GM10847 (cell line): Measurements from ENCODE around the gene SALL3.

Source experiments
- POLR2A ChIP-seq: IDR thresholded peaks from 2 replicates; pipeline ENCODE4 v1.6.1; 2011; ENCODE audit not compliant: insufficient read length; ENCODE audit errors: extremely low read depth

The SALL3 gene

DNA sequence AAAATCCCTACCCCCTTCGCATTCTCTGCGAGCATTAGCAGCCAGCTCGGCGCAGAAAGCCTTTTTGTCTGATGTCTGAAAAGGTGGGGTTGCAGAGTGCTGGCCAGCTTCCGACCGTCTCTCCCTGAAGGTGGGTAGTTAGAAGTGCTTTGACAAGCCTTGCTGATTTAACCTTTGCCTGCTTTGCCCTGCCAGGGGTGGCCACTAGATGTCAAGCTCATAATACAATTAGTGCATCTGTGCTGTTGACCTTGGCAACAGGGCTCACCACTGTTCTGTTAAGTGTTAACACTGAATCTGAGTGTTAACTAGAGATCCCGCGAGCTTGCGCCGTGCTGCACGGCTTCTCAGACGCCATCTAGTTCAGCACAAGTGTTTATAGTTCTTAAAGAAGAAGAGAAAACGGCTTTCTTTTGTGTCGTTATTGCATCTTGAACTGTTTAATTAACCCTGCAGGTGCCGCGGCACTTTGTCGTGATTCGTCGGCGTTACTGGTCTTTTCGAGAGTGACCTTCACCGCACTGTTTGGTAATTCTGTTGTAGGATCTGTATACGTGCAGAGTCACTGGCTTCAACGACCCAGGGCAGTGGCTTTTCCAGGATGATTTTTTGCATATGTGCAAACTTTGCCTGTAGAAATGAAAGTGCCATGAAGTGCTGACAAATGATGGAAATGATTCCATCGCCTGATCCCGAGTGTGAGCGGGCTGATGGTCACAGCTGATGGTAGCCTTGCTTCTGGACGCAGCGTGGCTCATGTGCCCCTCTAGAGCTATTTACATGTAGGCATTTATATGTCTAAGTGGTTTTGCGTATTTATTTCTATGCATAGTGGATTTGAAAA is 5.5 kb downstream of the SALL3 start:
- TF ChIP-seq POLR2A: no peak

DNA sequence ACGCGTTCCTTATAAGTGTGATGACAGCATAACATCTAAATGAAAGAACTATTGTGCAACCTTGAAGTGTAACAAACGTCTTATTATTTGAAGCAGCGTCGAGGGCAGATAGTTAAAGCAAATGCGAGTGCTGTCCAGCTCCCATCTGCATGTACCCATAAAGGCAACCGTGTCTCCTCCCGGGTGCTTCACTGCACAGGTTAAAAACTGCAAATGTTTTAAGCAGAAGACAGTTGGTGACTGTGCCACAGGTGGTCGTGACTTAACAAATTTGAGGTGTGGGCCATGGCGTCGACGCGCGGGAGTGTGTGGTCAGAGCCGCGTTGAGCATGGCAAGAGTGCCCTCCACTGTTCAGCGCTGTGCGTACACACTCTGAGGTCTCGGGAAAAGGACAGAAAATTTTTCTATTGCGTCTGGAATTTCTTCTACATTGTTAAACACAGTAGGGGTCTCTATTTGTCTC is 6.4 kb downstream of the SALL3 start:
- TF ChIP-seq POLR2A: no peak

DNA sequence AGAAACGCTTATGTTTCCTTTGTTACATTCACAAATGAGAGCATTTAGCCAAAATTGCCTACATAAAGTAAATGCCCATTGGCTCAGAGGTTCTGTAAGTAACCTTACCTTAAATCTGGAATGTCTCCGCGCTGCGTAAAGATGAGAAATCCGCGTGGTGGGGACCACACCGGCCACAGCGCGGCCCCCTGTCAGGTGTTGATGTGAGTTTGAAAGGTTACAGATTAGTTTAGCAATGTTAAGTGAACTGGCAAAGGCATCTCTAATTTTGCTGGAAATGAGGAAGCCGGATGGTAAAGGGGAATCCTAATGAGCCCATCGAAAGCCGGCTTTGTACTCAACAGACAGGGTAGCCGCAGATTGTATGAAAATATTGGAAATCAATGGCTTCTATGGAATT is 11.8 kb downstream of the SALL3 start:
- TF ChIP-seq POLR2A: no peak

DNA sequence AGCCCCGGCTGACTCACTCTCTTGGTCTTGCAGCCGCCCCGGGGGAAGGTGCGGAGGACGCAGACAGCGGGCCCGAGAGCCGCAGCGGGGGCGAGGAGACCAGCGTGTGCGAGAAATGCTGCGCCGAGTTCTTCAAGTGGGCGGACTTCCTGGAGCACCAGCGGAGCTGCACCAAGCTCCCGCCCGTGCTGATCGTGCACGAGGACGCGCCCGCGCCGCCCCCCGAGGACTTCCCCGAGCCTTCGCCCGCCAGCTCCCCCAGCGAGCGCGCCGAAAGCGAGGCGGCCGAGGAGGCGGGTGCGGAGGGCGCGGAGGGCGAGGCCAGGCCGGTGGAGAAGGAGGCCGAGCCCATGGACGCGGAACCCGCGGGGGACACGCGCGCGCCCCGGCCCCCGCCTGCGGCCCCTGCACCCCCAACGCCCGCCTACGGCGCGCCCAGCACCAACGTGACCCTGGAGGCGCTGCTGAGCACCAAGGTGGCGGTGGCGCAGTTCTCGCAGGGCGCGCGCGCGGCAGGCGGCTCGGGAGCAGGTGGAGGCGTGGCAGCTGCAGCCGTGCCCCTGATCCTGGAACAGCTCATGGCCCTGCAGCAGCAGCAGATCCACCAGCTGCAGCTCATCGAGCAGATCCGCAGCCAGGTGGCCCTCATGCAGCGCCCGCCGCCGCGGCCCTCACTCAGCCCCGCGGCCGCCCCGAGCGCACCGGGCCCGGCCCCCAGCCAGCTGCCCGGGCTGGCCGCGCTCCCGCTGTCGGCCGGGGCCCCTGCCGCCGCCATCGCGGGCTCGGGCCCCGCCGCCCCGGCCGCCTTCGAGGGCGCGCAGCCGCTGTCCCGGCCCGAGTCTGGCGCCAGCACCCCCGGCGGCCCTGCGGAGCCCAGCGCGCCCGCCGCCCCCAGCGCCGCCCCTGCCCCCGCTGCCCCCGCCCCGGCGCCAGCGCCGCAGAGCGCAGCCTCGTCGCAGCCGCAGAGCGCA is 12.7 kb downstream of the SALL3 start:
- no peak for TF ChIP-seq POLR2A

DNA sequence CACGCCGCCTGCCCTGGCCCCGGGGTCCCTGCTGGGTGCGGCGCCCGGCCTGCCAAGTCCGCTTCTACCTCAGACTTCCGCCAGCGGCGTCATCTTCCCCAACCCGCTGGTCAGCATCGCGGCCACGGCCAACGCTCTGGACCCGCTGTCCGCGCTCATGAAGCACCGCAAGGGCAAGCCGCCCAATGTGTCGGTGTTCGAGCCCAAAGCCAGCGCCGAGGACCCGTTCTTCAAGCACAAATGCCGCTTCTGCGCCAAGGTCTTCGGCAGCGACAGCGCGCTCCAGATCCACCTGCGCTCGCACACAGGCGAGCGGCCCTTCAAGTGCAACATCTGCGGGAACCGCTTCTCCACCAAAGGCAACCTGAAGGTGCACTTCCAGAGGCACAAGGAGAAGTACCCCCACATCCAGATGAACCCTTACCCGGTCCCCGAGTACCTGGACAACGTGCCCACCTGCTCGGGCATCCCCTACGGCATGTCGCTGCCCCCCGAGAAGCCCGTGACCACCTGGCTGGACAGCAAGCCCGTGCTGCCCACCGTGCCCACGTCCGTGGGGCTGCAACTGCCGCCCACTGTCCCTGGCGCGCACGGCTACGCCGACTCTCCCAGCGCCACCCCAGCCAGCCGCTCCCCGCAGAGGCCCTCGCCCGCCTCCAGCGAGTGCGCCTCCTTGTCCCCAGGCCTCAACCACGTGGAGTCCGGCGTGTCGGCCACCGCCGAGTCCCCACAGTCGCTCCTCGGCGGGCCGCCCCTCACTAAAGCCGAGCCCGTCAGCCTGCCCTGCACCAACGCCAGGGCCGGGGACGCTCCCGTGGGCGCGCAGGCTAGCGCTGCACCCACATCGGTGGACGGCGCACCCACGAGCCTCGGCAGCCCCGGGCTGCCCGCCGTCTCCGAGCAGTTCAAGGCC is 13.7 kb downstream of the SALL3 start:
- no peak for TF ChIP-seq POLR2A

DNA sequence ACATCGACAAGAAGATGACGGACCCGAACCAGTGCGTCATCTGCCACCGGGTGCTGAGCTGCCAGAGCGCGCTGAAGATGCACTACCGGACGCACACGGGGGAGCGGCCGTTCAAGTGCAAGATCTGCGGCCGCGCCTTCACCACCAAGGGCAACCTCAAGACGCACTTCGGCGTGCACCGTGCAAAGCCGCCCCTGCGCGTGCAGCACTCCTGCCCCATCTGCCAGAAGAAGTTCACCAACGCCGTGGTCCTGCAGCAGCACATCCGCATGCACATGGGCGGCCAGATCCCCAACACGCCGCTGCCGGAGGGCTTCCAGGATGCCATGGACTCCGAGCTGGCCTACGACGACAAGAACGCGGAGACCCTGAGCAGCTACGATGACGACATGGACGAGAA is 14.4 kb downstream of the SALL3 start:
- TF ChIP-seq POLR2A: no peak

DNA sequence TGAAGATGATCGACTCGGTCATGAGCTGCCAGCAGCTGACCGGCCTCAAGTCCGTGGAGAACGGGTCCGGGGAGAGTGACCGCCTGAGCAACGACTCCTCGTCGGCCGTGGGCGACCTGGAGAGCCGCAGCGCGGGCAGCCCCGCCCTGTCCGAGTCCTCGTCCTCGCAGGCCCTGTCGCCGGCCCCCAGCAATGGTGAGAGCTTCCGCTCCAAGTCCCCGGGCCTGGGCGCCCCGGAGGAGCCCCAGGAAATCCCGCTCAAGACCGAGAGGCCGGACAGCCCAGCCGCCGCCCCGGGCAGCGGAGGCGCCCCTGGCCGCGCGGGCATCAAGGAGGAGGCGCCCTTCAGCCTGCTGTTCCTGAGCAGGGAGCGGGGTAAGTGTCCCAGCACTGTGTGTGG is 14.9 kb downstream of the SALL3 start:
- no peak for TF ChIP-seq POLR2A

DNA sequence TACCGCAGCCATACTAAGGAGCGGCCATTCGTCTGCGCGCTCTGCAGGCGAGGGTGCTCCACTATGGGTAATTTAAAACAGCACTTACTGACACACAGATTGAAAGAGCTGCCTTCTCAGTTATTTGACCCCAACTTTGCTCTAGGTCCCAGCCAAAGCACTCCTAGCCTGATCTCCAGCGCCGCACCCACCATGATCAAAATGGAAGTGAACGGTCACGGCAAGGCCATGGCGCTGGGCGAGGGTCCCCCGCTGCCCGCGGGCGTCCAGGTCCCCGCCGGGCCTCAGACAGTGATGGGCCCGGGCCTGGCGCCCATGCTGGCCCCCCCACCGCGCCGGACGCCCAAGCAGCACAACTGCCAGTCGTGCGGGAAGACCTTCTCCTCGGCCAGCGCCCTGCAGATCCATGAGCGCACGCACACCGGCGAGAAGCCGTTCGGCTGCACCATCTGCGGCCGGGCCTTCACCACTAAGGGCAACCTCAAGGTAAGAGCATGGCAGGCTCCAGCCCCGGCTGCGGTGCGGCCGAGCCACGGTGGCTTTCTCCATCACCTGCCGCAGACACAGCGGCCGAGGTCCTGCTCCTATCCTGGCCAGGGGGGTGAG is 15.5 kb downstream of the SALL3 start:
- no peak for TF ChIP-seq POLR2A

DNA sequence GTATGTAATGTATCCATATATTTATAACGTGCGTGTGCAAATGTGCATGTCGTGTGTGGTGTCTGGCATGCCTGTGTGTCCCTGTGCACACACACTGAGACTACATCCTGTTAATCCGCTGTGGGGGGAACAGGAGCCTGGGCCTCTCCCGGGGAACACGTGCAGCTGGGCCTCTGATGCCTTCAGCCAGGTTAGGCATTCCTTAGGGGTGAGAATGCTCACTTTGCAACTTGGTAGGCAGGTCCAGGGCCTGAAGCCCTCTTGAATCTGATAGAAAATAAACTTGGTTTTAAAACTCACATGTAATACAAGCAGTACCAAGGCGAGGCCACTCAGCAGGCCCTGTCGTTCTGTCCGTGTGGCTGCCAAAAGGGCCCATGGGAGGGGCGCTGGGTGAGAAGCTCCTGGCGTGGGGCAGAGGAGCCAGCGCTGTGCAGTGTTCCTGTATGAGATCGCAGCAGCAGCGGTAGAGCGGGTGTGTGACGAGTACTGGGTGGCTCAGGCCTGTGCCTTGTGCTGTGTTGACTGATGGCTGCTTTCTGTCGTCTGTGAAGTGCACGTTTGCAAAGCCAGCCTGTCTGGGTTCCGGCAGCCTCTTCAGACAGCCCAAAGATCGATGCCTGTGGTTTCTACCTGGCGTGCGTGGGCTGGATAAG is 16.2 kb downstream of the SALL3 start:
- no peak for TF ChIP-seq POLR2A

DNA sequence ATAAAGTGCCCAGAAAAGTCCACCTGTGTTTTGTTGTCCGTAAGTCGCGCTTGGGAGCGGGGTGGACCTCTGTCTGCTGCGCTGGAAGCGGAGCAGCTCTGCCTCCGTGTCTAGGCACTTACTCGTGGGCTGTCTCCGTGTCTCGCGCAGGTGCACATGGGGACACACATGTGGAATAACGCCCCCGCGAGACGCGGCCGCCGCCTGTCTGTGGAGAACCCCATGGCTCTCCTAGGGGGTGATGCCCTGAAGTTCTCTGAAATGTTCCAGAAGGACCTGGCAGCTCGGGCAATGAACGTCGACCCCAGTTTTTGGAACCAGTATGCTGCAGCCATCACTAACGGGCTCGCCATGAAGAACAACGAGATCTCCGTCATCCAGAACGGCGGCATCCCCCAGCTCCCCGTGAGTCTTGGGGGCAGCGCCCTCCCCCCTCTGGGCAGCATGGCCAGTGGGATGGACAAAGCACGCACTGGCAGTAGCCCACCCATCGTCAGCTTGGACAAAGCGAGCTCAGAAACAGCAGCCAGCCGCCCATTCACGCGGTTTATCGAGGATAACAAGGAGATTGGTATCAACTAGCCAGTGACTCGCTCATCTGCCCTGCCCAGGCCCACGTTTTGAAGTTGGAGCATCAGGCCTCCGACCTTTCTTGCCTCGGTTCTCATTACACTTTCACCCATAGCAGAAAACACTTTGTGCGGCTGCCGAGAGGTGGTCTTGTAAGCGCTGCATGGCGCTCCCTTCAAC is 17.3 kb downstream of the SALL3 start:
- TF ChIP-seq POLR2A: no peak

DNA sequence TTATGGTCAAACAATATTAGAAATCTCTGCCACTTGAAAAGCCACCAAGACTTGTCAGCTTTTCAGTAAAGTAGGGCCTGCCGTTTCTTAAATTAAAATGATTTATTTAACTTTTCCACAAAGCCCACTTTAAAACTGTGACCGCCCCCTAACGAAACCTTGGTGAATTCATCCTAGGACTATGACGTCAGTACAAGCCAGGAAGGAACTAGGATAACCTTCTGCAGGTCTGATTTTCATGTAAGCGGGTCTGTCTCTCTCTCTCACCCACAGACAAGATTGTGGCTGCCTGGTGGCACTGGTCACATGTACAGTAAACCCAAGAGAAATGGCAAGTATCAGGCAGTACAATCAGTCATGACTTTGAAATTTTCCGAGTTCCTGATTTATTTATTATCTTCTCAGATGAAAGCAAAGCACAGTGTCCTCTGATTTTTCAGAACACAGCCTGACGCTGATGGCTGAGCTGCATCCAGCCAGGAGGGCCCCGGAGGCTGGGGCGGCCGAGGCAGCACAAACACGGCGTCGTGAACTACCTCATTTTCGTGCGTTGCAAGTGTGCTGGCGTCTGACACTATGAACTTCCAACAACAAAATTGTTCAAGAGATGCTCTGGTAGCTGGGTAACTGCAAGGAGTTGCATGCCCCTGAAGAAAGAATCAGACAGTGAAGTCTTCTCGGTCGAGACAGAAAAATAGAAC is 18.9 kb downstream of the SALL3 start:
- no peak for TF ChIP-seq POLR2A

DNA sequence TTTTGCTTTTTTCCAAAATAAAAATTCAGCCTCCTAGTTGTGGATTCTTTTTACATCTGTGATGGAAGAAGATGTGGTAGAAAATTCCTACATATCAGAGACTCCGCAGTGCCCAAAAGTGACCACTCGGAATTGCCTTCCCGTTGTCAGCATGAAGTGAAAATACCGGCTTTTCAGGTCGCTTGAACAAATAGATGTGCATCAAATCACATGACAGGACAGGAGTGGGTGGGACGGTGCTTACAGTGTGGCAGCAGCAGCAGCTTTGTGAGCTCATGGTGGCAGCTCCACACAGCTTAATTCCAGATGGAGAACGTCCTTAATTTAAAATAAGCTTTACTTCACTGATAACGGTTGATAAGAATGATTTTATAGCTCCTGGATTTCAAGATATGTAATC is 20.3 kb downstream of the SALL3 start:
- TF ChIP-seq POLR2A: no peak

DNA sequence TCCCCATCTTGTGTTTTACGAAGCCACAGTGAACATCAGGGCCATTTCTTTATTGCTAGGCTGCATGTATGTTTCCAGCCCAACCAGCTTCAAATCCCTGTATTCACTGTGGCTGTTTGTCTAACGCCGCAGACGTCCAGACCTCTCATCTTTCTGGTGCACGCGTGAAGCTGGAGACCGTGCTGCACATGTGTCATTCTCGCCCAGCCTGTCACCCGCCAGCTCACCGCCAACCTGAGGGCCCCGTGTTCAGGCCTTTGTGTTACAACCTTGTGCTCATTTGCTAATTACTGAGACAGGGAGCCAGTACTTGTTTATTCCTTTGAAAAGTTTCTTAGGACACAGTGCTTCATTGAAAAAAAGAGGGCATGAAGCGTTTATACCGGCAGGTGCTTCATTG is 21.4 kb downstream of the SALL3 start:
- no peak for TF ChIP-seq POLR2A
